BJ (cell line): ENCODE results near the gene ACTL6A. TPM values are rescaled to one million over a fixed set of nuclear protein-coding genes. Genes with fewer than 3 reads are reported as not detected.

ENCODE experiments used
- CTCF ChIA-PET: fragments of 350-600 bp; formaldehyde crosslinking; extraction: SDS; loops from one replicate; lab custom pipeline; 2021; ENCODE audit warnings: antibody characterized with exemption, inconsistent platforms; lab: Yijun Ruan, JAX
- POLR2A ChIA-PET: fragments of 300-600 bp; sonication (Branson Sonifier 250); formaldehyde crosslinking; extraction: SDS; loops from one replicate; lab custom pipeline; 2021; ENCODE audit warnings: antibody characterized with exemption; lab: Charles Lee
- DNase-seq: peaks from one replicate; pipeline ENCODE4 v3.0.0-alpha.2; 2011; ENCODE audit warnings: low read depth
- H3K27me3 ChIP-seq: 2 replicates; pipeline ENCODE4 v1.6.0; 2011; ENCODE audit warnings: low read length; ENCODE audit not compliant: control insufficient read depth, insufficient read depth
- H3K36me3 ChIP-seq: 2 replicates; pipeline ENCODE4 v1.5.1; 2011; ENCODE audit warnings: low read length; ENCODE audit not compliant: control insufficient read depth, insufficient read depth
- H3K4me3 ChIP-seq: 2 replicates; pipeline ENCODE4 v1.5.1; 2011; ENCODE audit warnings: low read depth, mild to moderate bottlenecking, control low read depth, low read length
- CTCF ChIP-seq: IDR thresholded peaks from 2 replicates; pipeline ENCODE4 v1.5.1; 2011; ENCODE audit warnings: low read depth, mild to moderate bottlenecking, control low read depth, inconsistent platforms, low read length, moderate library complexity; ENCODE audit not compliant: insufficient read depth
- polyA plus RNA-seq: library from polyadenylated mRNA; depleted of rRNA; stranded (reverse); fragments of >200 nt; gene quantifications from 2 replicates; pipeline ENCODE4 v1.2.3, GENCODE V29; 2011

The ACTL6A gene
- polyA plus RNA-seq, 1 experiment = 38.6 TPM

- H3K4me3 ChIP-seq = no peak overlapping the region
- ChIA-PET POLR2A (interaction anchor here (0.6 kb wide), 1 partner anchor 25 kb away, joined by 6 read pairs; no protein-coding TSS in a partner anchor), CTCF (interaction anchor here (1.8 kb wide), 1 partner anchor 36 kb away, joined by 4 read pairs; no protein-coding TSS in a partner anchor)
- no peaks in the 10 kb centered on the region; the same call in 1 of the 2 replicates for H3K36me3 ChIP-seq
- TF ChIP-seq CTCF = 0 out of 2 replicates have a peak, but pooled peaks have one; percentile 3
- no peaks in the 10 kb centered on the region for H3K27me3 ChIP-seq
- peak; percentile 22 for DNase-seq
Observed at GRCh38 chr3:179613807-179614206, 51.1 kb downstream of the ACTL6A start.

GRCh38 chr3:179615458-179616173, 52.9 kb downstream of the ACTL6A start:
- no peaks in the 10 kb centered on the region for H3K27me3 ChIP-seq
- no peak for DNase-seq
- ChIA-PET POLR2A (no interaction called here), CTCF (no interaction called here)
- no peak overlapping the region for H3K4me3 ChIP-seq
- H3K36me3 ChIP-seq = no peaks in the 10 kb centered on the region; the same call in 1 of the 2 replicates
- no peak for TF ChIP-seq CTCF

- H3K36me3 ChIP-seq = peaks cover 2% of the 10 kb centered on the region
- CTCF ChIA-PET = no interaction called here
Observed at GRCh38 chr3:179622023-179622422, 59.3 kb downstream of the ACTL6A start.

GRCh38 chr3:179624451-179624850, 61.7 kb downstream of the ACTL6A start:
- peaks cover 2% of the 10 kb centered on the region; the same call in 1 of the 2 replicates for H3K36me3 ChIP-seq
- no peaks in the 10 kb centered on the region for H3K27me3 ChIP-seq
- no peak for TF ChIP-seq CTCF
- POLR2A ChIA-PET = no interaction called here
- CTCF ChIA-PET = no interaction called here
- no peak overlapping the region for H3K4me3 ChIP-seq
- no peak for DNase-seq

More at GRCh38 chr3:179622023-179622422, 59.3 kb downstream of the ACTL6A start:
- no peak for TF ChIP-seq CTCF
- DNase-seq = no peak
- POLR2A ChIA-PET = no interaction called here
- Histone ChIP-seq H3K27me3 (no peaks in the 10 kb centered on the region), H3K4me3 (no peak overlapping the region)

- H3K27me3 ChIP-seq = no peaks in the 10 kb centered on the region
- CTCF ChIA-PET = interaction anchor here (1.1 kb wide), 1 partner anchor 18 kb away, joined by 4 read pairs; no protein-coding TSS in a partner anchor
- H3K4me3 ChIP-seq = no peak overlapping the region
- POLR2A ChIA-PET = no interaction called here
- no peak for TF ChIP-seq CTCF
- H3K36me3 ChIP-seq = no peaks in the 10 kb centered on the region
- DNase-seq = no peak
Observed at GRCh38 chr3:179630753-179631451, 68.2 kb downstream of the ACTL6A start.
